ENCODE results near the gene GMFB.

GMFB gene

GRCh38 chr14:54488646-54489317 lies at the start of gene GMFB:
GMFB (minus strand) TSS chr14:54488980; CDS start chr14:54488927, 53 bp downstream.
- DNase-seq (ENCODE audit: low spot score) = peak; percentile 70

- no peak for DNase-seq (ENCODE audit: low spot score)
Observed at GRCh38 chr14:54538055-54538454, 49.3 kb upstream of the GMFB start.

GRCh38 chr14:54537651-54538050 lies 48.9 kb upstream of the GMFB start:
- DNase-seq (ENCODE audit: low spot score) = no peak

- no peak for DNase-seq (ENCODE audit: low spot score)
Observed at GRCh38 chr14:54535646-54536045, 46.9 kb upstream of the GMFB start.

GRCh38 chr14:54535126-54535525 lies 46.3 kb upstream of the GMFB start:
- no peak for DNase-seq (ENCODE audit: low spot score)

- no peak for DNase-seq (ENCODE audit: low spot score)
Observed at GRCh38 chr14:54533100-54533499, 44.3 kb upstream of the GMFB start.

GRCh38 chr14:54532111-54533012 lies 43.6 kb upstream of the GMFB start:
- DNase-seq (ENCODE audit: low spot score) = no peak

GRCh38 chr14:54529811-54530210 lies 41.0 kb upstream of the GMFB start:
- DNase-seq (ENCODE audit: low spot score) = no peak

GRCh38 chr14:54528973-54529372 lies 40.2 kb upstream of the GMFB start:
- no peak for DNase-seq (ENCODE audit: low spot score)

GRCh38 chr14:54524410-54524809 lies 35.6 kb upstream of the GMFB start:
- DNase-seq (ENCODE audit: low spot score) = no peak

GRCh38 chr14:54516709-54517108 lies 27.9 kb upstream of the GMFB start:
- no peak for DNase-seq (ENCODE audit: low spot score)

- DNase-seq (ENCODE audit: low spot score) = no peak
Observed at GRCh38 chr14:54515670-54516069, 26.9 kb upstream of the GMFB start.

- DNase-seq (ENCODE audit: low spot score) = no peak
Observed at GRCh38 chr14:54512393-54512792, 23.6 kb upstream of the GMFB start.

- DNase-seq (ENCODE audit: low spot score) = peak; percentile 84
Observed at GRCh38 chr14:54509546-54510501, 21.0 kb upstream of the GMFB start, which contains the start of gene CGRRF1. CGRRF1 (plus strand) TSS chr14:54509906; CDS start chr14:54509960, 54 bp downstream.

GRCh38 chr14:54503486-54503885 lies 14.7 kb upstream of the GMFB start:
- no peak for DNase-seq (ENCODE audit: low spot score)

GRCh38 chr14:54502602-54503001 lies 13.8 kb upstream of the GMFB start:
- DNase-seq (ENCODE audit: low spot score) = no peak

GRCh38 chr14:54501480-54501879 lies 12.7 kb upstream of the GMFB start:
- DNase-seq (ENCODE audit: low spot score) = no peak

GRCh38 chr14:54500744-54501143 lies 12.0 kb upstream of the GMFB start:
- no peak for DNase-seq (ENCODE audit: low spot score)

- DNase-seq (ENCODE audit: low spot score) = no peak
Observed at GRCh38 chr14:54498579-54498978, 9.8 kb upstream of the GMFB start.

- DNase-seq (ENCODE audit: low spot score) = no peak
Observed at GRCh38 chr14:54498095-54498531, 9.3 kb upstream of the GMFB start.

- DNase-seq (ENCODE audit: low spot score) = no peak
Observed at GRCh38 chr14:54497224-54497623, 8.4 kb upstream of the GMFB start.

- no peak for DNase-seq (ENCODE audit: low spot score)
Observed at GRCh38 chr14:54493293-54493692, 4.5 kb upstream of the GMFB start.
